ENCODE results near the gene ERLEC1.

DNA sequence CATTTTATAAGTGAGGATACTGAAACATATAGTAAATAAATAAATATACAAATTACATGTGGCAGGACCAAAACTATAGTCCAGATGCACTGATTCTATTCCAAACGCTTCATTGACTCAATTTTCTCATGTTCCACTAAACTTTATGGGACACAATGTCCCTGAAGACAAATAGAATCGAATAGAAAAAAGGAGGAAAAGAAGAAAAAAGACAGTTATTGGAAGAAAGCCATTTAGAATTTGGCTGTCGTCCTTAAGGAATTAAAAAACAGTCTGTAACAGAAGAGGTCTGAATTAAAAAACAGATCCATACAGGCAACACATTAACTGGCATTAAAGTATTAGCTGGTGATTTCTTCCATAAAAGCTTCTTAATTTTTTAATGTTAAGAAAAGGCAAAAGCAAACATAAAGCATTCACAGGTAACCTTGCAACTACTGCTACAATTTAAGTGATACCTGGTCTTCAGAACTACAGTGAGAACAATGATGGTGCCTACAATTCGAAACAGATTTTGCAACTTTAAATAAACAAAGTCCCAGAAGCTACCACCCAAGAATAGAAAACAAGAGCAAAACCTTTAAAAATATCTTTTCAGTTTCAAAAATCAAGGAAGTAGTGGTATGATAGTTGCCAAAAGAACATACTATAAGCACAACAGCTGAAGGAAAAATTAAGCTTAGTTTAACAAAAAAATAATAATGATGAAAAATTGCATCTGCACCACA lies 36.6 kb upstream of the ERLEC1 start:
- TF ChIP-seq, protein P1, sequence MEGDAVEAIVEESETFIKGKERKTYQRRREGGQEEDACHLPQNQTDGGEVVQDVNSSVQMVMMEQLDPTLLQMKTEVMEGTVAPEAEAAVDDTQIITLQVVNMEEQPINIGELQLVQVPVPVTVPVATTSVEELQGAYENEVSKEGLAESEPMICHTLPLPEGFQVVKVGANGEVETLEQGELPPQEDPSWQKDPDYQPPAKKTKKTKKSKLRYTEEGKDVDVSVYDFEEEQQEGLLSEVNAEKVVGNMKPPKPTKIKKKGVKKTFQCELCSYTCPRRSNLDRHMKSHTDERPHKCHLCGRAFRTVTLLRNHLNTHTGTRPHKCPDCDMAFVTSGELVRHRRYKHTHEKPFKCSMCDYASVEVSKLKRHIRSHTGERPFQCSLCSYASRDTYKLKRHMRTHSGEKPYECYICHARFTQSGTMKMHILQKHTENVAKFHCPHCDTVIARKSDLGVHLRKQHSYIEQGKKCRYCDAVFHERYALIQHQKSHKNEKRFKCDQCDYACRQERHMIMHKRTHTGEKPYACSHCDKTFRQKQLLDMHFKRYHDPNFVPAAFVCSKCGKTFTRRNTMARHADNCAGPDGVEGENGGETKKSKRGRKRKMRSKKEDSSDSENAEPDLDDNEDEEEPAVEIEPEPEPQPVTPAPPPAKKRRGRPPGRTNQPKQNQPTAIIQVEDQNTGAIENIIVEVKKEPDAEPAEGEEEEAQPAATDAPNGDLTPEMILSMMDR (IDR thresholded peaks at IDR 0.05; ENCODE audit: poor library complexity), result no peak
- TF ChIP-seq EZH2 (IDR thresholded peaks at IDR 0.05; ENCODE audit: borderline replicate concordance) (no peak), EZH2phosphoT487 (IDR thresholded peaks at IDR 0.05; ENCODE audit: low read depth, severe bottlenecking, unreplicated experiment) (no peak)

Data from hepatocyte (in vitro differentiated cells).